Naive thymus-derived CD4-positive, alpha-beta T cell (primary cell): Measurements from ENCODE around the gene CLN3. TPM values are rescaled to one million over a fixed set of nuclear protein-coding genes. Genes with fewer than 3 reads are reported as not detected.
A peak's percentile ranks its signal among the peaks of the same experiment; 100 is the strongest.

Experiments used
- ATAC-seq: fragments of 150-1000 bp; cut with Tn5 transposase; 2 replicates; pipeline ENCODE4 v1.10.0; 2021; ENCODE audit warnings: mild to moderate bottlenecking, moderate library complexity
- CTCF ChIA-PET: fragments of 350-600 bp; sonication (Branson Sonifier 250); formaldehyde crosslinking; loops from one replicate; lab custom pipeline; 2021; ENCODE audit warnings: antibody characterized with exemption; lab: Charles Lee
- POLR2A ChIA-PET: fragments of 350-600 bp; sonication (Branson Sonifier 250); formaldehyde crosslinking; loops from one replicate; lab custom pipeline; 2021; ENCODE audit warnings: antibody characterized with exemption, inconsistent platforms; lab: Charles Lee
- DNase-seq, 9 donors: peaks; one replicate each; pipeline versions ENCODE4 v3.0.0 to v3.0.0-alpha.2; 2020 to 2022; ENCODE audit warnings: mixed read lengths in 1 of 9
- H3K27ac ChIP-seq: one replicate; pipeline ENCODE4 v1.7.0; 2013; ENCODE audit warnings: mild to moderate bottlenecking, low read depth, low read length, moderate library complexity
- H3K27me3 ChIP-seq, 2 donors: one replicate each; pipeline ENCODE4 v1.7.0; 2013; ENCODE audit warnings: low read length in 2 of 2, mild to moderate bottlenecking in 2 of 2, moderate library complexity in 2 of 2; ENCODE audit not compliant: control insufficient read depth in 2 of 2, insufficient read depth in 2 of 2
- H3K36me3 ChIP-seq, 3 experiments: 1 replicate in 2 of 3; 2 replicates in 1 of 3; pipeline ENCODE4 v1.7.0; 2013; ENCODE audit warnings: low read length in 3 of 3, mild to moderate bottlenecking in 3 of 3, moderate library complexity in 1 of 3; ENCODE audit not compliant: insufficient read depth in 3 of 3, control insufficient read depth in 2 of 3
- H3K4me1 ChIP-seq, 2 donors: one replicate each; pipeline ENCODE4 v1.7.0; 2013; ENCODE audit warnings: low read length in 2 of 2, mild to moderate bottlenecking in 2 of 2, moderate library complexity in 1 of 2; ENCODE audit not compliant: control insufficient read depth in 2 of 2, insufficient read depth in 2 of 2
- H3K4me3 ChIP-seq: 2 replicates; pipeline ENCODE4 v1.7.0; 2013; ENCODE audit warnings: mild to moderate bottlenecking, low read length
- H3K9me3 ChIP-seq, 3 experiments: 1 replicate in 2 of 3; 2 replicates in 1 of 3; pipeline ENCODE4 v1.7.0; 2013; ENCODE audit warnings: low read length in 3 of 3; ENCODE audit not compliant: control insufficient read depth in 2 of 3
- H3K27ac Mint-ChIP-seq, 9 donors: one replicate each; pipeline ENCODE4 v1.8.0; 2020 to 2022; ENCODE audit warnings: mixed read lengths in 9 of 9, mild to moderate bottlenecking in 8 of 9, moderate library complexity in 5 of 9, inconsistent platforms in 2 of 9
- H3K27me3 Mint-ChIP-seq, 5 donors: one replicate each; pipeline ENCODE4 v1.8.0; 2021 to 2022; ENCODE audit warnings: mixed read lengths in 5 of 5, mild to moderate bottlenecking in 1 of 5
- H3K36me3 Mint-ChIP-seq, 5 donors: one replicate each; pipeline ENCODE4 v1.8.0; 2020 to 2022; ENCODE audit warnings: mixed read lengths in 5 of 5, mild to moderate bottlenecking in 3 of 5, inconsistent platforms in 1 of 5
- H3K4me1 Mint-ChIP-seq, 7 donors: one replicate each; pipeline ENCODE4 v1.8.0; 2020 to 2022; ENCODE audit warnings: mixed read lengths in 7 of 7, mild to moderate bottlenecking in 3 of 7, inconsistent platforms in 1 of 7
- H3K4me3 Mint-ChIP-seq, 10 donors: one replicate each; pipeline ENCODE4 v1.8.0; 2020 to 2022; ENCODE audit warnings: mild to moderate bottlenecking in 10 of 10, mixed read lengths in 10 of 10, moderate library complexity in 6 of 10, inconsistent platforms in 2 of 10
- H3K9me3 Mint-ChIP-seq, 11 donors: one replicate each; pipeline ENCODE4 v1.8.0; 2020 to 2022; ENCODE audit warnings: mixed read lengths in 11 of 11, mild to moderate bottlenecking in 4 of 11, inconsistent platforms in 1 of 11, moderate library complexity in 1 of 11
- intact Hi-C, 2 donors: fragments of 100-400 bp; cut with micrococcal nuclease; formaldehyde crosslinking; loops; one replicate each; pipeline ENCODE4 v1.15.1; 2023
- polyA plus RNA-seq, 2 donors: library from polyadenylated mRNA; unstranded; fragments of 300-500 nt; fragmentation: Illumina TruSeq; gene quantifications; one replicate each; pipeline ENCODE4 v1.2.3, GENCODE V29; 2021
- total RNA-seq, 6 experiments: library from RNA in 5 of 6; stranded (reverse) in 5 of 6; gene quantifications; 1 replicate in 5 of 6; 2 replicates in 1 of 6; pipeline ENCODE4 v1.2.3 and lab custom pipeline; 2021 to 2026

Gene CLN3
- total and polyA plus RNA-seq, 7 experiments from 2014 or later: 16.0 to 76.3 (median 59.9) TPM

DNA sequence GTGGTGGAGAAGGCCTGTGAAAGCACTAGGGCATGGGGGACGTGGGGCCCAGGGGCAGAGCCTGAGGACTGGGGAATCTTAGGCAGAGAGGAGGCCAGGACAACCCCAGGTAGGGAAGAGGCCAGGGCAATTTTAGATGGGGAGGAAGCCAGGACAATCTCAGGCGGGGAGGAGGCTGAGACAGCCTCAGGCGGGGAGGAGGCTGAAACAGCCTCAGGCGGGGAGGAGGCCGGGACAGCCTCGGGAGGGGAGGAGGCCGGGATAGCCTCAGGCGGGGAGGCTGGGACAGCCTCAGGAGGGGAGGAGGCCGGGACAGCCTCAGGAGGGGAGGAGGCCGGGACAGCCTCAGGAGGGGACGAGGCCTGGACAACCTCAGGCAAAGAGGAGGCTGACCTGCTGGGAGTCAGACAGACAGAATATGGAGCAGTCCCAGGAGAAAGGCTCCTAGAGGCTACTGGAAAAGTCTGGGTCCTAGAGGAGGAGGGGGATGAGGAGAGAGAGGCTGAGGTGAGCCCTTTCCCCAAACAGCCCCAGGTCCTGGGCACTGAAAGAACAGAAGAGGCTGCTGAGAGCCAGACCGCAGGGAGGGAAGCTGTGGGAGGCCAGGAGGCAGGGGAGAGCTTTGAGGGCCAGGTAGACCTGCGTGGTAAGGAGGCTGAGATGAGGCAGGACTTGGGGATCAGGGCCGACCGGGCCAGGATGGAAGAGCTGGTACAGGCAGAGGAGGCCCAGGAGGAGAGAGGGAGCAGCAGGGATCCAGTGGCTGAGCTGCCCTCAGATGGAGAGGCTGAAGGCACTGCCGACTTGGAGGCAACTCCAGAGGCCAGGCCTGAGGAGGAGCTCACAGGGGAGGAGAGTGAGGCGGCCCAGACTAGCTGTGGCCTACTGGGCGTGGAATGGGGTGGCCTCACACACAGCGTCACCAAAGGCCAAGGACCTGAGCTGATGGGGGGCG, 4.2 kb upstream of the CLN3 start:
- DNase-seq: no peak

DNA sequence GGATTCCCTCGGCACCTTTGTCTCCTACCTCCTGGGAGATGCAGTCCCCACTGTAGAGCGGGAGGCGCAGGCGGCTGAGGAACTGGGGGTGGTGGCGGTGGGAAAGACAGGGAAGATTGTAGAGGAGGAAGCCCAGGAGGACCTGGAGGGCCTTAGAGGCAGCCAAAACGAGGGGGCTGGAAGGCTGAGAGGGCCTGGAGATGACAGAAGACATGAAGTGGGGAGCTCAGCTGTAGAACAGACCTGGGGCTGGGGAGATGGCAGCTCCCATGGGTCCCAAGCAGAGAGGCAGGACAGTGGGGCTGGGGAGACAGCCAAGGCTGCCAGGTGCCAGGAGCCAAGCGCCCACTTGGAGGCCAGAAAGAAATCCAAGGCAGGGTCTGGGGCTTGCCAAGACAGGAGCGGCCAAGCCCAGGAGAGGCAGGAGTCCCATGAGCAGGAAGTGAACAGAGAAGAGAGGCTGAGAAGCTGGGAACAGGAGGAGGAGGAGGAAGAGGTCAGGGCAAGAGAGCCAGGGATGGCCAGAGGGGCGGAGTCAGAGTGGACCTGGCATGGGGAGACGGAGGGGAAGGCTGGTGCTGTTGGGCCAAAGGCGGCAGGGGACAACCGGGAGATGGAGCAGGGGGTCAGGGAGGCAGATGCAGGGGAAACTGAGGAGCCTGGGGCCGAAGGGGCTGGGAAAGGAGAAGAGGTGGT, 3.4 kb upstream of the CLN3 start:
- Mint-ChIP-seq H3K27me3 (no peaks in the 10 kb centered on the region), H3K9me3 (peaks cover 0 to 4% (median 0%) of the 10 kb centered on the region in 11 donors), H3K27ac (peak overlapping the region; percentile 96 to 100 (median 99)), H3K4me1 (peaks cover 41 to 64% (median 62%) of the 10 kb centered on the region in 7 donors), H3K4me3 (peak overlapping the region; percentile 95 to 100 (median 98)), H3K36me3 (peaks cover 0 to 26% (median 4%) of the 10 kb centered on the region in 5 donors)
- DNase-seq: no peak
- Histone ChIP-seq H3K9me3 (no peaks in the 10 kb centered on the region), H3K27me3 (no peaks in the 10 kb centered on the region), H3K4me3 (peak overlapping the region; percentile 63), H3K27ac (peak overlapping the region; percentile 95), H3K36me3 (peaks cover 0 to 12% (median 0%) of the 10 kb centered on the region in 3 experiments), H3K4me1 (peaks cover 27 to 40% of the 10 kb centered on the region in 2 donors)
- ATAC-seq: no peak
- POLR2A ChIA-PET: interaction anchor here (0.9 to 5.2 kb wide), 4 partner anchors 35 to 186 kb away, joined by 4 to 72 read pairs (median 16); partner anchors contain the start of gene SGF29
- CTCF ChIA-PET: interaction anchor here (2.1 kb wide), 1 partner anchor 8 kb away, joined by 5 read pairs; no protein-coding TSS in a partner anchor
- intact Hi-C loops: loop anchor here in 1 of 2 donors (10.0 kb wide), 3 partner anchors 280 to 350 kb away; partner anchors contain the start of genes TUFM and XPO6

More for the DNA sequence above, 4.2 kb upstream of the CLN3 start:
- Histone ChIP-seq H3K4me3 (peak overlapping the region; percentile 63), H3K36me3 (peaks cover 0 to 12% (median 0%) of the 10 kb centered on the region in 3 experiments), H3K27me3 (no peaks in the 10 kb centered on the region), H3K27ac (peak overlapping the region; percentile 95), H3K4me1 (peaks cover 27 to 40% of the 10 kb centered on the region in 2 donors), H3K9me3 (no peaks in the 10 kb centered on the region)
- Mint-ChIP-seq H3K4me1 (peaks cover 40 to 69% (median 60%) of the 10 kb centered on the region in 7 donors), H3K27ac (peak overlapping the region; percentile 96 to 100 (median 99)), H3K36me3 (peaks cover 0 to 26% (median 4%) of the 10 kb centered on the region in 5 donors), H3K27me3 (no peaks in the 10 kb centered on the region), H3K4me3 (peak overlapping the region in 9 of 10 donors; percentile 95 to 100 (median 97)), H3K9me3 (peaks cover 0 to 4% (median 0%) of the 10 kb centered on the region in 11 donors)
- intact Hi-C loops: loop anchor here in 1 of 2 donors (10.0 kb wide), 3 partner anchors 281 to 351 kb away; partner anchors contain the start of genes TUFM and XPO6
- no peak for ATAC-seq
- CTCF ChIA-PET: interaction anchor here (2.1 kb wide), 1 partner anchor 7 kb away, joined by 5 read pairs; no protein-coding TSS in a partner anchor
- POLR2A ChIA-PET: interaction anchor here (0.6 to 5.2 kb wide), 3 partner anchors 12 to 38 kb away, joined by 3 to 72 read pairs (median 4); no protein-coding TSS in a partner anchor

DNA sequence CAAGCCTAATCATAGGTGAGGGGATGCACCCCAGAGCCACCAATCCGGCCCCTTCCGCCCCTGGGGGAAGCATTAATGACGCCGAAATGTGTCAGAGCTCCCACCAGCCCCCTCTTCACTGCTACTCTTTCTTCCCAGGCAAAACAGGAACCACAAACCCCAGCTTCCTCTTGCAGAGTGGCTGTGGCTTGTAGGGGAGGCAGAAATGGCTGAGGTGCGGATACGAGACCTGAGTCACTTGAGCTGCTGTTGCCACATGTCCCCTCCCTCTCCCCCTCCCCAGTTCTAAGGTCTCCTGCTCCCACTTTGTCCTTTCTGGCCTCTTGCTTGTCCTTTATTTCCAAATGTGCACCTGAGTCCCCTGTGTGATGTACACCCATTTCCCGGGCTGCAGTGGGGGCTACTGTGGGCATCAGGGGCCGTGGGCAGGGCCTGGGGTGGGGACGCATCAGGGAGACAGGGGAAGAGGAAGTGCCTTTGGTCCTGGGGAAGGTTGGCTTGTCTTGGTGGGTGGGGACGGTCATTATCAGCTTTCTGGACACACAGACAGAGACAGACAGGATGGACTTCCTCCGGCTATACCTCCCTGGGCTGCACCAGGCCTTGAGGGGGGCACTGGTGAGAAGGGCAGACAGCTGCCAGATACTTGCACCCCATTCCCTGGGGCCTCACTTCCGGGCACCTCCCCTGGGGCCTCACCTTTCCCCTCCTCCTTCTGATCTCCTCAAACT, 2.4 kb upstream of the CLN3 start, which contains the start of gene APOBR:
TSS of gene APOBR (plus strand) at position 523 of the 731 bp plus-strand sequence. CDS start at position 562, 39 bp downstream.
- Histone ChIP-seq H3K27ac (peak within 1 kb of the TSS; percentile 95), H3K36me3 (peaks cover 0 to 17% (median 0%) of the 10 kb centered on the region in 3 experiments), H3K4me3 (peak within 1 kb of the TSS; percentile 63), H3K4me1 (peaks cover 30 to 40% of the 10 kb centered on the region in 2 donors), H3K27me3 (no peaks in the 10 kb centered on the region), H3K9me3 (no peaks in the 10 kb centered on the region)
- peaks cover 0 to 4% (median 0%) of the 10 kb centered on the region in 11 donors for H3K9me3 Mint-ChIP-seq
- H3K36me3 Mint-ChIP-seq: peaks cover 0 to 24% (median 4%) of the 10 kb centered on the region in 5 donors
- intact Hi-C loops: loop anchor here (1.0 to 10.0 kb wide), 7 partner anchors 40 to 352 kb away; partner anchors contain the start of genes TUFM (in 2 of the 2) and XPO6 (in 1 of the 2)
- peak; percentile 88 for ATAC-seq
- POLR2A ChIA-PET: interaction anchor here (0.5 to 5.2 kb wide), 18 partner anchors 11 to 354 kb away, joined by 3 to 72 read pairs (median 4); partner anchors contain the start of gene SGF29
- peaks cover 41 to 69% (median 61%) of the 10 kb centered on the region in 7 donors for H3K4me1 Mint-ChIP-seq
- peak within 1 kb of the TSS; percentile 95 to 100 (median 98) for H3K4me3 Mint-ChIP-seq
- peak; percentile 52 to 95 (median 94) for DNase-seq
- H3K27ac Mint-ChIP-seq: peak within 1 kb of the TSS; percentile 96 to 100 (median 99)
- CTCF ChIA-PET: interaction anchor here (0.8 to 2.1 kb wide), 5 partner anchors 9 to 56 kb away, joined by 3 to 9 read pairs (median 4); no protein-coding TSS in a partner anchor
- no peaks in the 10 kb centered on the region for H3K27me3 Mint-ChIP-seq

DNA sequence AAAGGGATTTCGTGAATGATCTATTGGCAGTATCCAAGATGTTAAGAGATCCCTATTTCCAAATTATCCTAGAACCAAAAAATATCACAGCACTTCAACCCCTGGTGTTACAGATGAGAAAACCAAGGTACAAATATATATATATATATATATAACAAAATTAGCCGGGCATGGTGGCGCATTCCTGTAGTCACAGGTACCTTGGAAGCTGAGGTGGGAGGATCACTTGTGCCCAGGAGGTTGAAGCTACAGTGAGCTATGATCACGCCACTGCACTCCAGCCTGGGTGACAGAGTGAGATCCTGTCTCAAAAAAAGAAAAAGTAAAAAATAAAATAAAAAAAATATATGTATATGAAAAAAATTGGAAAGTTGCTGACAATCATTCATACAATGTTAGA, 637 bp upstream of the CLN3 start:
- peak overlapping the region; percentile 95 to 100 (median 98) for H3K4me3 Mint-ChIP-seq
- H3K36me3 Mint-ChIP-seq: peaks cover 0 to 22% (median 4%) of the 10 kb centered on the region in 5 donors
- ATAC-seq (no peak), DNase-seq (no peak)
- peaks cover 31 to 40% of the 10 kb centered on the region in 2 donors for H3K4me1 ChIP-seq
- peak overlapping the region; percentile 99 to 100 (median 100) for H3K27ac Mint-ChIP-seq
- ChIA-PET CTCF (interaction anchor here (0.5 to 1.7 kb wide), 5 partner anchors 9 to 212 kb away, joined by 3 to 9 read pairs (median 3); no protein-coding TSS in a partner anchor), POLR2A (interaction anchor here (0.6 to 5.2 kb wide), 12 partner anchors 13 to 1628 kb away, joined by 3 to 72 read pairs (median 4); partner anchors contain the start of gene SGF29)
- H3K4me3 ChIP-seq: peak overlapping the region; percentile 98
- H3K27me3 Mint-ChIP-seq: no peaks in the 10 kb centered on the region
- no peaks in the 10 kb centered on the region for H3K9me3 ChIP-seq
- H3K36me3 ChIP-seq: peaks cover 7 to 26% (median 13%) of the 10 kb centered on the region in 3 experiments
- no peaks in the 10 kb centered on the region for H3K27me3 ChIP-seq
- H3K9me3 Mint-ChIP-seq: peaks cover 0 to 4% (median 0%) of the 10 kb centered on the region in 11 donors
- H3K27ac ChIP-seq: peak overlapping the region; percentile 95
- intact Hi-C loops: loop anchor here in 1 of 2 donors (1.0 to 10.0 kb wide), 6 partner anchors 62 to 352 kb away; partner anchors contain the start of genes SBK1, TUFM and XPO6
- H3K4me1 Mint-ChIP-seq: peaks cover 43 to 77% (median 64%) of the 10 kb centered on the region in 7 donors
